HepG2 (cell line): Measurements from ENCODE around the gene ALDH3B1. TPM values are rescaled to one million over a fixed set of nuclear protein-coding genes. Genes with fewer than 3 reads are reported as not detected.

ENCODE experiments used
- ATAC-seq: fragments of 200-7000 bp; cut with Tn5 transposase; 3 replicates; pipeline ENCODE4 v1.9.1; 2020; ENCODE audit warnings: mild to moderate bottlenecking, moderate library complexity
- BruUV-seq: library from RNA; stranded (reverse); fragments of 400-500 nt; replicated peaks from 2 replicates; lab custom pipeline; 2021; lab: Mats Ljungman, UMichigan
- CTCF ChIA-PET: fragments of 300-600 bp; formaldehyde crosslinking; extraction: SDS; loops from one replicate; lab custom pipeline; 2021; ENCODE audit warnings: low total read pairs, inconsistent platforms, low intra/inter-chr PET ratio; lab: Yijun Ruan, JAX
- POLR2A ChIA-PET: fragments of 350-600 bp; sonication (Branson Sonifier 250); formaldehyde crosslinking; loops from one replicate; lab custom pipeline; 2020; ENCODE audit warnings: antibody characterized with exemption, inconsistent platforms; lab: Yijun Ruan, JAX
- DNase-seq: peaks from one replicate; pipeline ENCODE4 v3.0.0-alpha.2; 2015; ENCODE audit warnings: low spot score
- FAIRE-seq: peaks from 3 replicates; lab custom pipeline; 2011; peaks lifted over from hg19 to GRCh38; lab: Jason Lieb, UNC
- H2AFZ ChIP-seq: one replicate; pipeline ENCODE4 v1.6.1; 2011; ENCODE audit warnings: low read length, inconsistent platforms
- H3K27ac ChIP-seq: fragments of 300-600 bp; 3 replicates; pipeline ENCODE4 v1.8.0; 2011; ENCODE audit warnings: mixed run types, mild to moderate bottlenecking, mixed read lengths, low read length, inconsistent platforms; ENCODE audit not compliant: insufficient read depth; ENCODE audit errors: extremely low read length
- H3K27me3 ChIP-seq, 2 experiments: fragments of 200-600 bp in 1 of 2; 2 replicates in 1 of 2; 3 replicates in 1 of 2; pipeline versions ENCODE4 v1.6.0 to v1.8.0; 2011; ENCODE audit warnings: low read length in 2 of 2, mild to moderate bottlenecking in 2 of 2, moderate library complexity in 2 of 2, inconsistent platforms in 1 of 2; ENCODE audit not compliant: insufficient read depth in 2 of 2, control insufficient read depth in 1 of 2
- H3K36me3 ChIP-seq, 2 experiments: fragments of 200-600 bp in 1 of 2; replicated peaks in 1 of 2; 2 replicates in 1 of 2; 3 replicates in 1 of 2; pipeline versions ENCODE4 v1.5.1 to v1.8.0; 2011; ENCODE audit warnings: low read length in 2 of 2, inconsistent platforms in 1 of 2; ENCODE audit not compliant: insufficient read depth in 2 of 2, control insufficient read depth in 1 of 2
- H3K4me1 ChIP-seq: 2 replicates; pipeline ENCODE4 v1.5.1; 2012; ENCODE audit warnings: low read length, inconsistent platforms; ENCODE audit not compliant: insufficient read depth
- H3K4me2 ChIP-seq: 2 replicates; pipeline ENCODE4 v1.6.0; 2011; ENCODE audit warnings: low read depth, low read length, inconsistent platforms
- H3K4me3 ChIP-seq, 3 experiments: fragments of 200-600 bp in 1 of 3; sonication (generic), shearing (Covaris generic) in 1 of 3; replicated peaks in 1 of 3; 2 replicates each; pipeline ENCODE4 v1.5.1; 2011 to 2016; ENCODE audit warnings: low read length in 3 of 3, inconsistent platforms in 2 of 3, low read depth in 2 of 3, mild to moderate bottlenecking in 2 of 3, control low read depth in 1 of 3, mixed read lengths in 1 of 3; ENCODE audit not compliant: insufficient read depth in 1 of 3
- H3K79me2 ChIP-seq: one replicate; pipeline ENCODE4 v1.6.1; 2011; ENCODE audit warnings: low read length, inconsistent platforms; ENCODE audit not compliant: insufficient read depth
- H3K9ac ChIP-seq: 2 replicates; pipeline ENCODE4 v1.6.0; 2011; ENCODE audit warnings: mild to moderate bottlenecking, low read depth, low read length, inconsistent platforms; ENCODE audit not compliant: insufficient read depth
- H3K9me3 ChIP-seq: 2 replicates; pipeline ENCODE4 v1.5.1; 2012; ENCODE audit warnings: mild to moderate bottlenecking, low read length
- H4K20me1 ChIP-seq: 2 replicates; pipeline ENCODE4 v1.6.0; 2011; ENCODE audit warnings: inconsistent platforms, mild to moderate bottlenecking, low read length, moderate library complexity; ENCODE audit not compliant: insufficient read depth
- MBD4 ChIP-seq: IDR thresholded peaks from 2 replicates; pipeline ENCODE4 v1.6.1; 2012; ENCODE audit warnings: low read length, inconsistent platforms, borderline replicate concordance
- RFX1 ChIP-seq: fragments of 450-650 bp; IDR thresholded peaks from 2 replicates; pipeline ENCODE4 v1.6.1; 2017
- SNAPC2 ChIP-seq: sonication (generic); formaldehyde crosslinking; IDR thresholded peaks from 2 replicates; pipeline ENCODE4 v1.8.1; 2022; ENCODE audit warnings: mild to moderate bottlenecking, missing genetic modification reagents
- ZNF260 ChIP-seq: sonication (generic); formaldehyde crosslinking; IDR thresholded peaks from 2 replicates; pipeline ENCODE4 v1.4.0; 2020; ENCODE audit warnings: missing genetic modification reagents, low read depth, mild to moderate bottlenecking, borderline replicate concordance
- ZNF3 ChIP-seq: IDR thresholded peaks from 2 replicates; pipeline ENCODE4 v1.7.0; 2017; ENCODE audit warnings: inconsistent platforms
- ZNF530 ChIP-seq: sonication (generic); formaldehyde crosslinking; IDR thresholded peaks from 2 replicates; pipeline ENCODE4 v1.5.0; 2020; ENCODE audit warnings: low read depth, mild to moderate bottlenecking, missing genetic modification reagents
- ZNF570 ChIP-seq: sonication (generic); formaldehyde crosslinking; IDR thresholded peaks from 2 replicates; pipeline ENCODE4 v1.4.0; 2020; ENCODE audit warnings: mild to moderate bottlenecking, missing genetic modification reagents, borderline replicate concordance
- ZNF790 ChIP-seq: sonication (generic); formaldehyde crosslinking; IDR thresholded peaks from 2 replicates; pipeline ENCODE4 v1.8.0; 2022; ENCODE audit warnings: missing genetic modification reagents, mild to moderate bottlenecking, borderline replicate concordance
- WGBS: methylation state at CpG from one replicate; pipeline ENCODE4 v1.1.6; 2017; ENCODE audit warnings: low lambda C conversion rate; 5-methylcytosine and 5-hydroxymethylcytosine counted together
- in situ Hi-C: cut with HindIII; loops from 2 replicates; pipeline ENCODE4 v1.10.0; 2017; ENCODE audit warnings: low pct_unique_long_range_greater_than_20kb; ENCODE audit not compliant: extremely low pct_ligation_motif_present
- intact Hi-C: fragments of 100-400 bp; cut with micrococcal nuclease; formaldehyde crosslinking; loops from one replicate; pipeline ENCODE4 v1.10.0; 2022; ENCODE audit not compliant: unreplicated experiment
- polyA plus RNA-seq, 8 experiments: library from polyadenylated mRNA; depleted of rRNA in 3 of 8; stranded (reverse) in 7 of 8; unstranded in 1 of 8; fragments of >200 nt; fragmentation: Illumina TruSeq in 4 of 8; extraction: Trizol in 4 of 8; gene quantifications; 2 replicates each; pipeline versions ENCODE4 v1.2.1 to v1.2.3, GENCODE V29; 2011 to 2016; ENCODE audit warnings: low read depth in 4 of 8, missing spikeins in 1 of 8, mixed read lengths in 1 of 8; ENCODE audit not compliant: insufficient read depth in 1 of 8
- total RNA-seq, 5 experiments: library from RNA; depleted of rRNA; stranded (reverse); fragments of >200 nt; fragmentation: Illumina TruSeq; extraction: Trizol; gene quantifications; 2 replicates each; pipeline ENCODE4 v1.2.3, GENCODE V29; 2016; ENCODE audit warnings: low read depth in 1 of 5
- TF ChIP-seq, protein P1 (sequence below): sonication (generic); formaldehyde crosslinking; IDR thresholded peaks from 2 replicates; pipeline ENCODE4 v1.4.0; 2020; ENCODE audit warnings: mild to moderate bottlenecking, missing genetic modification reagents, borderline replicate concordance
- TF ChIP-seq, protein P2 (sequence below): sonication (generic); formaldehyde crosslinking; IDR thresholded peaks from 2 replicates; pipeline ENCODE4 v1.8.1; 2022; ENCODE audit warnings: mild to moderate bottlenecking, missing genetic modification reagents
- TF ChIP-seq, protein P3 (sequence below): sonication (generic); formaldehyde crosslinking; IDR thresholded peaks from 2 replicates; pipeline ENCODE4 v1.4.0; 2020; ENCODE audit warnings: missing genetic modification reagents
- TF ChIP-seq, protein P4 (sequence below): sonication (generic); formaldehyde crosslinking; IDR thresholded peaks from 2 replicates; pipeline ENCODE4 v1.4.0; 2020; ENCODE audit warnings: missing genetic modification reagents
- TF ChIP-seq, protein P5 (sequence below): sonication (generic); formaldehyde crosslinking; IDR thresholded peaks from 2 replicates; pipeline ENCODE4 v1.8.0; 2022; ENCODE audit warnings: mild to moderate bottlenecking, missing genetic modification reagents, moderate library complexity

ALDH3B1 gene
- total and polyA plus RNA-seq, 2 of the 13 experiments (the other 11 are each of a cell fraction or from before 2014, with no cell fraction given), result 4.0 to 6.7 TPM

DNA sequence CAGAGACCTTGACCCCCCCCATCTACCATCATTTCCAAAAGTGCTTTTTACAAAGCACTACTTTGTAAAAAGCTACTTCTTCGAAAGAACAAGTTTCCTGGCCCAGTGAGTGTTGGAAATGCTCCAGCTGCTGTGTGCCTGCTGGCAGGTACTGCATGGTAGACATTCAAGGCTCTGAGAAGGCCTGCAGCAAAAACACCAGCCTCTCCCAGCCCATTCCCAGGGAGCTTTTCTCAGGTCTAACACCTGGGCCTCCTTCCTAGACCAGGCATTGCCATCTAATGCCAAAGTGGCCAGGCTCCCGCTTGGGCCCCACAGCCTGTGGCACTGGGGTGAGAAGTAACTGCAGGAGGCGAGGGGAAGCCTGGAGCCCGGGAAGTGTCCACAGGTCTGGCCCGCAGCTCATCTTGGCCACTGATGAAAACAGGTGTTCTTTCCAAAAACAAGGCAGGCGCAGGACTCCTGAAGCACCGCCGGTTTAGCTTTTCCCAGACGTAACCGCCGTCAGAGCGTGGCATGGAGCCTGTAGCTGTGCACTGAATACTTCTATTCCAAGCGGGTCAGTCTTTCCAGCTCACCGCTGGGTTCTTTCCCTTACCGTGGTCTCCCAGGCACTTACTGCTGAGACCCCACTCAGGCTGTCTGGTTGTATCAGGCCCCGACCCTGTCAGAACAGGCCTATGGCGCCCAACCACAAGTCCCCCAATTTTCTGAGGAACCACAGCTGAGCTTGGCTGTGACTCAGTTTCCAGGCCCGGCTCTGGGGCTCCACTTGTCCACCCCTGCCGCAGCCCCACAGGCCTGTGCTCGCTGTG is 27.5 kb downstream of the ALDH3B1 start:
- Histone ChIP-seq H3K79me2 (peaks cover 17% of the 10 kb centered on the region), H3K4me2 (peak overlapping the region; percentile 99), H3K4me1 (peaks cover 30% of the 10 kb centered on the region), H3K36me3 (peaks cover 8 to 16% of the 10 kb centered on the region in 2 experiments; a peak in 3 of 5 replicates), H4K20me1 (no peaks in the 10 kb centered on the region), H3K27ac (peak overlapping the region; percentile 95), H3K4me3 (peak overlapping the region; percentile 38 to 84 (median 78); a peak in 5 of 6 replicates), H3K9me3 (no peaks in the 10 kb centered on the region), H3K27me3 (no peaks in the 10 kb centered on the region), H2AFZ (no peak overlapping the region), H3K9ac (peak overlapping the region; percentile 92)
- in situ Hi-C loops (no loop called here), intact Hi-C loops (loop anchor here (1.0 kb wide), 1 partner anchor 7 kb away; the partner anchor contains the start of gene NDUFS8)
- TSS peak; percentile 80 for BruUV-seq
- ATAC-seq (peak; percentile 2), FAIRE-seq (peak; percentile 12), DNase-seq (no peak)
- POLR2A ChIA-PET, result interaction anchor here (0.5 to 3.5 kb wide), 20 partner anchors 8 to 353 kb away, joined by 3 to 17 read pairs (median 5); partner anchors contain the start of gene ALDH3B1
- CTCF ChIA-PET, result no interaction called here
- 43% methylated on average over 18 of the region's 20 CpGs for WGBS
- no peak for TF ChIP-seq RFX1
- TF ChIP-seq, protein P1, sequence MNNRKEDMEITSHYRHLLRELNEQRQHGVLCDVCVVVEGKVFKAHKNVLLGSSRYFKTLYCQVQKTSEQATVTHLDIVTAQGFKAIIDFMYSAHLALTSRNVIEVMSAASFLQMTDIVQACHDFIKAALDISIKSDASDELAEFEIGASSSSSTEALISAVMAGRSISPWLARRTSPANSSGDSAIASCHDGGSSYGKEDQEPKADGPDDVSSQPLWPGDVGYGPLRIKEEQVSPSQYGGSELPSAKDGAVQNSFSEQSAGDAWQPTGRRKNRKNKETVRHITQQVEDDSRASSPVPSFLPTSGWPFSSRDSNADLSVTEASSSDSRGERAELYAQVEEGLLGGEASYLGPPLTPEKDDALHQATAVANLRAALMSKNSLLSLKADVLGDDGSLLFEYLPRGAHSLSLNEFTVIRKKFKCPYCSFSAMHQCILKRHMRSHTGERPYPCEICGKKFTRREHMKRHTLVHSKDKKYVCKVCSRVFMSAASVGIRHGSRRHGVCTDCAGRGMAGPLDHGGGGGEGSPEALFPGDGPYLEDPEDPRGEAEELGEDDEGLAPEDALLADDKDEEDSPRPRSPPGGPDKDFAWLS, result no peak
- TF ChIP-seq SNAPC2 (CRISPR knock-in tag), result no peak
- TF ChIP-seq, protein P2, sequence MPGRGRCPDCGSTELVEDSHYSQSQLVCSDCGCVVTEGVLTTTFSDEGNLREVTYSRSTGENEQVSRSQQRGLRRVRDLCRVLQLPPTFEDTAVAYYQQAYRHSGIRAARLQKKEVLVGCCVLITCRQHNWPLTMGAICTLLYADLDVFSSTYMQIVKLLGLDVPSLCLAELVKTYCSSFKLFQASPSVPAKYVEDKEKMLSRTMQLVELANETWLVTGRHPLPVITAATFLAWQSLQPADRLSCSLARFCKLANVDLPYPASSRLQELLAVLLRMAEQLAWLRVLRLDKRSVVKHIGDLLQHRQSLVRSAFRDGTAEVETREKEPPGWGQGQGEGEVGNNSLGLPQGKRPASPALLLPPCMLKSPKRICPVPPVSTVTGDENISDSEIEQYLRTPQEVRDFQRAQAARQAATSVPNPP (CRISPR knock-in tag), result peak; percentile 40; the same call in 1 of the 2 replicates
- no peak for TF ChIP-seq ZNF530 (CRISPR knock-in tag)
- TF ChIP-seq, protein P3, sequence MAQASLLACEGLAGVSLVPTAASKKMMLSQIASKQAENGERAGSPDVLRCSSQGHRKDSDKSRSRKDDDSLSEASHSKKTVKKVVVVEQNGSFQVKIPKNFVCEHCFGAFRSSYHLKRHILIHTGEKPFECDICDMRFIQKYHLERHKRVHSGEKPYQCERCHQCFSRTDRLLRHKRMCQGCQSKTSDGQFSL (CRISPR knock-in tag), result peak; percentile 25; the same call in 1 of the 2 replicates
- TF ChIP-seq, protein P4, sequence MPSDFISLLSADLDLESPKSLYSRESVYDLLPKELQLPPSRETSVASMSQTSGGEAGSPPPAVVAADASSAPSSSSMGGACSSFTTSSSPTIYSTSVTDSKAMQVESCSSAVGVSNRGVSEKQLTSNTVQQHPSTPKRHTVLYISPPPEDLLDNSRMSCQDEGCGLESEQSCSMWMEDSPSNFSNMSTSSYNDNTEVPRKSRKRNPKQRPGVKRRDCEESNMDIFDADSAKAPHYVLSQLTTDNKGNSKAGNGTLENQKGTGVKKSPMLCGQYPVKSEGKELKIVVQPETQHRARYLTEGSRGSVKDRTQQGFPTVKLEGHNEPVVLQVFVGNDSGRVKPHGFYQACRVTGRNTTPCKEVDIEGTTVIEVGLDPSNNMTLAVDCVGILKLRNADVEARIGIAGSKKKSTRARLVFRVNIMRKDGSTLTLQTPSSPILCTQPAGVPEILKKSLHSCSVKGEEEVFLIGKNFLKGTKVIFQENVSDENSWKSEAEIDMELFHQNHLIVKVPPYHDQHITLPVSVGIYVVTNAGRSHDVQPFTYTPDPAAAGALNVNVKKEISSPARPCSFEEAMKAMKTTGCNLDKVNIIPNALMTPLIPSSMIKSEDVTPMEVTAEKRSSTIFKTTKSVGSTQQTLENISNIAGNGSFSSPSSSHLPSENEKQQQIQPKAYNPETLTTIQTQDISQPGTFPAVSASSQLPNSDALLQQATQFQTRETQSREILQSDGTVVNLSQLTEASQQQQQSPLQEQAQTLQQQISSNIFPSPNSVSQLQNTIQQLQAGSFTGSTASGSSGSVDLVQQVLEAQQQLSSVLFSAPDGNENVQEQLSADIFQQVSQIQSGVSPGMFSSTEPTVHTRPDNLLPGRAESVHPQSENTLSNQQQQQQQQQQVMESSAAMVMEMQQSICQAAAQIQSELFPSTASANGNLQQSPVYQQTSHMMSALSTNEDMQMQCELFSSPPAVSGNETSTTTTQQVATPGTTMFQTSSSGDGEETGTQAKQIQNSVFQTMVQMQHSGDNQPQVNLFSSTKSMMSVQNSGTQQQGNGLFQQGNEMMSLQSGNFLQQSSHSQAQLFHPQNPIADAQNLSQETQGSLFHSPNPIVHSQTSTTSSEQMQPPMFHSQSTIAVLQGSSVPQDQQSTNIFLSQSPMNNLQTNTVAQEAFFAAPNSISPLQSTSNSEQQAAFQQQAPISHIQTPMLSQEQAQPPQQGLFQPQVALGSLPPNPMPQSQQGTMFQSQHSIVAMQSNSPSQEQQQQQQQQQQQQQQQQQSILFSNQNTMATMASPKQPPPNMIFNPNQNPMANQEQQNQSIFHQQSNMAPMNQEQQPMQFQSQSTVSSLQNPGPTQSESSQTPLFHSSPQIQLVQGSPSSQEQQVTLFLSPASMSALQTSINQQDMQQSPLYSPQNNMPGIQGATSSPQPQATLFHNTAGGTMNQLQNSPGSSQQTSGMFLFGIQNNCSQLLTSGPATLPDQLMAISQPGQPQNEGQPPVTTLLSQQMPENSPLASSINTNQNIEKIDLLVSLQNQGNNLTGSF (CRISPR knock-in tag), result no peak
- TF ChIP-seq MBD4, result no peak
- no peak for TF ChIP-seq ZNF260 (CRISPR knock-in tag)
- TF ChIP-seq ZNF570, result no peak
- TF ChIP-seq ZNF3 (CRISPR knock-in tag), result no peak
- TF ChIP-seq, protein P5, sequence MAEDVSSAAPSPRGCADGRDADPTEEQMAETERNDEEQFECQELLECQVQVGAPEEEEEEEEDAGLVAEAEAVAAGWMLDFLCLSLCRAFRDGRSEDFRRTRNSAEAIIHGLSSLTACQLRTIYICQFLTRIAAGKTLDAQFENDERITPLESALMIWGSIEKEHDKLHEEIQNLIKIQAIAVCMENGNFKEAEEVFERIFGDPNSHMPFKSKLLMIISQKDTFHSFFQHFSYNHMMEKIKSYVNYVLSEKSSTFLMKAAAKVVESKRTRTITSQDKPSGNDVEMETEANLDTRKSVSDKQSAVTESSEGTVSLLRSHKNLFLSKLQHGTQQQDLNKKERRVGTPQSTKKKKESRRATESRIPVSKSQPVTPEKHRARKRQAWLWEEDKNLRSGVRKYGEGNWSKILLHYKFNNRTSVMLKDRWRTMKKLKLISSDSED (CRISPR knock-in tag), result no peak
- TF ChIP-seq ZNF790 (CRISPR knock-in tag), result 0 out of 2 replicates have a peak, but pooled peaks have one; percentile 36
